WTC11 (cell line): ENCODE results near the gene WDR62. TPM values are rescaled to one million over a fixed set of nuclear protein-coding genes. Genes with fewer than 3 reads are reported as not detected.

Experiments
- ATAC-seq: fragments of 200-7000 bp; cut with Tn5 transposase; 2 replicates; pipeline ENCODE4 v1.10.0; 2021; ENCODE audit warnings: mild to moderate bottlenecking, moderate library complexity
- CTCF ChIA-PET: fragments of 300-600 bp; sonication (Branson Sonifier 250); formaldehyde crosslinking; loops from one replicate; lab custom pipeline; 2021; ENCODE audit warnings: antibody characterized with exemption; lab: Charles Lee
- POLR2A ChIA-PET: fragments of 350-600 bp; sonication (Branson Sonifier 250); formaldehyde crosslinking; loops from one replicate; lab custom pipeline; 2021; ENCODE audit warnings: antibody characterized with exemption; lab: Charles Lee
- DNase-seq: peaks from one replicate; pipeline ENCODE4 v3.0.0; 2021; ENCODE audit warnings: low spot score
- H3K27ac Mint-ChIP-seq: 2 replicates; pipeline ENCODE4 v1.8.0; 2021; ENCODE audit warnings: mixed read lengths
- H3K27me3 Mint-ChIP-seq: 2 replicates; pipeline ENCODE4 v1.8.0; 2021; ENCODE audit warnings: low read depth, mild to moderate bottlenecking, moderate library complexity, mixed read lengths
- H3K36me3 Mint-ChIP-seq: 2 replicates; pipeline ENCODE4 v1.8.0; 2021; ENCODE audit warnings: mixed read lengths
- H3K4me1 Mint-ChIP-seq: 2 replicates; pipeline ENCODE4 v1.8.0; 2022; ENCODE audit warnings: mixed read lengths
- H3K4me3 Mint-ChIP-seq: 2 replicates; pipeline ENCODE4 v1.8.0; 2021; ENCODE audit warnings: mild to moderate bottlenecking, moderate library complexity, mixed read lengths
- H3K9me3 Mint-ChIP-seq: 2 replicates; pipeline ENCODE4 v1.8.0; 2021; ENCODE audit warnings: mixed read lengths
- AFF4 ChIP-seq: sonication (generic); formaldehyde crosslinking; IDR thresholded peaks from 2 replicates; pipeline ENCODE4 v1.8.1; 2023; ENCODE audit warnings: mild to moderate bottlenecking, missing genetic modification reagents, borderline replicate concordance
- CREB1 ChIP-seq: sonication (generic); formaldehyde crosslinking; IDR thresholded peaks from 2 replicates; pipeline ENCODE4 v1.8.0; 2023; ENCODE audit warnings: mild to moderate bottlenecking, missing genetic modification reagents
- FOXK1 ChIP-seq: sonication (generic); formaldehyde crosslinking; IDR thresholded peaks from 2 replicates; pipeline ENCODE4 v1.8.0; 2022; ENCODE audit warnings: mild to moderate bottlenecking, moderate library complexity, missing genetic modification reagents
- MAX ChIP-seq: sonication (generic); formaldehyde crosslinking; IDR thresholded peaks from 2 replicates; pipeline ENCODE4 v1.8.0; 2022; ENCODE audit warnings: mild to moderate bottlenecking, missing genetic modification reagents
- MYBL2 ChIP-seq: sonication (generic); formaldehyde crosslinking; IDR thresholded peaks from 2 replicates; pipeline ENCODE4 v1.8.1; 2023; ENCODE audit warnings: mild to moderate bottlenecking, moderate library complexity, missing genetic modification reagents
- NR3C1 ChIP-seq: sonication (generic); formaldehyde crosslinking; conservative IDR thresholded peaks from 2 replicates; pipeline ENCODE4 v1.8.1; 2023; ENCODE audit warnings: low read depth, mild to moderate bottlenecking, missing genetic modification reagents
- PRDM15 ChIP-seq: sonication (generic); formaldehyde crosslinking; IDR thresholded peaks from 2 replicates; pipeline ENCODE4 v1.8.0; 2022; ENCODE audit warnings: missing genetic modification reagents
- RELA ChIP-seq: sonication (generic); formaldehyde crosslinking; IDR thresholded peaks from 2 replicates; pipeline ENCODE4 v1.8.1; 2022; ENCODE audit warnings: missing genetic modification reagents, mild to moderate bottlenecking, borderline replicate concordance
- ZNF121 ChIP-seq: sonication (generic); formaldehyde crosslinking; IDR thresholded peaks from 2 replicates; pipeline ENCODE4 v1.8.0; 2023; ENCODE audit warnings: missing genetic modification reagents
- ZNF138 ChIP-seq: sonication (generic); formaldehyde crosslinking; conservative IDR thresholded peaks from 2 replicates; pipeline ENCODE4 v1.8.1; 2022; ENCODE audit warnings: mild to moderate bottlenecking, moderate library complexity, missing genetic modification reagents
- ZNF219 ChIP-seq: sonication (generic); formaldehyde crosslinking; IDR thresholded peaks from 2 replicates; pipeline ENCODE4 v1.8.0; 2023; ENCODE audit warnings: missing genetic modification reagents, mild to moderate bottlenecking, borderline replicate concordance
- ZNF396 ChIP-seq: fragments of 250-450 bp; sonication (Bioruptor Pico); IDR thresholded peaks from 2 replicates; pipeline ENCODE4 v1.8.0; 2021; ENCODE audit warnings: mild to moderate bottlenecking, moderate library complexity, borderline replicate concordance
- total RNA-seq: library from RNA; stranded (reverse); gene quantifications from 3 replicates; pipeline ENCODE4 v1.2.3, GENCODE V29; 2021
- TF ChIP-seq, protein P1 (sequence below): sonication (generic); formaldehyde crosslinking; IDR thresholded peaks from 2 replicates; pipeline ENCODE4 v1.8.1; 2023; ENCODE audit warnings: mild to moderate bottlenecking, moderate library complexity, missing genetic modification reagents
- TF ChIP-seq, protein P2 (sequence below): sonication (generic); formaldehyde crosslinking; IDR thresholded peaks from 2 replicates; pipeline ENCODE4 v1.8.0; 2023; ENCODE audit warnings: missing genetic modification reagents

Gene WDR62
- total RNA-seq, 1 experiment from 2014 or later = 40.0 TPM

- ChIA-PET POLR2A (interaction anchor here (0.6 kb wide), 1 partner anchor 16 kb away, joined by 6 read pairs; no protein-coding TSS in a partner anchor), CTCF (interaction anchor here (2.8 kb wide), 1 partner anchor 15 kb away, joined by 28 read pairs; no protein-coding TSS in a partner anchor)
- TF ChIP-seq CREB1 (no peak), ZNF121 (CRISPR knock-in tag) (no peak), PRDM15 (no peak)
- ATAC-seq (no peak), DNase-seq (no peak)
- Mint-ChIP-seq H3K4me3 (peak overlapping the region; percentile 95), H3K9me3 (no peaks in the 10 kb centered on the region), H3K27ac (no peak overlapping the region), H3K27me3 (peaks cover 3% of the 10 kb centered on the region), H3K36me3 (peaks cover 25% of the 10 kb centered on the region), H3K4me1 (peaks cover 30% of the 10 kb centered on the region)
Observed at GRCh38 chr19:36113425-36113824, 58.7 kb downstream of the WDR62 start.

DNA sequence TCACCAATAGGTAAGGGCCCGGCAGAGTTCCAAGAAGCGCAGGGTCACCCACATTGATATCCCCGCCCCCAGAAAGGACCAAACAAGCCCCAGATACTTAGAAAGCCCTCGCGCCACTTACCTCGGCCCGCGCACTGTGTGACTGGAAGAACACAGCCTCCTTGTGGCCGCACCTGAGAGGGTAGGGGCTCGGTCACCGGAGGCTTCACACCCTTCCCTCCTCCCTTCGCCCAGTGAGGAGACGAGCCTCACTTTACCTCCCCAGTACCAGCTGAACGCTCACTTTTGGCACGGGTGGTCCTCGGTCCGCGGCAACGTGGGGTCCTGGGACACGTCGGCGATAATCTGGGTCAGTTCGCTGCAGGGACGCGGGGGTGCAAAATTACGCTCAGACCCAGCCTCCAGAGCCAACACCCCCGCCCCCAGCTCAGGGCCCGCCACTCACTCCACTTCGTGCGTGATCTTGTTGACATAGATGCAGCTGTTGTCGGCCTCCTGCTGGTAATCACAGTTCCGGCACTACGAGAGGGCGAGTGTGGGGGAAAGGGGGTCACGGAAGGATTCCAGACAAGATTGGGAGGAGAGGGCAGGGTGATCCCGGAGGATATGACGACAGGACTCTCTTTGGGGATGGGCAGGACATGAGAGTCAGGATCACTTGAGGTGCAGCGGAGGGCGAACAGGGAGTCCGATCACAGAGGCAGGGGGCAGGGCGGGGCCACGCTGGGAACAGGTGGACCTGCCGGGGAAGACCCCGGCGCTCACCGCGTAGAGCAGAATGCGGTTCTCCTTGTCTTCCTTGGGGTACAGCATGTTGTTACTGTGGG lies 59.4 kb downstream of the WDR62 start:
- no peak for TF ChIP-seq MAX (CRISPR knock-in tag)
- TF ChIP-seq, protein P1, sequence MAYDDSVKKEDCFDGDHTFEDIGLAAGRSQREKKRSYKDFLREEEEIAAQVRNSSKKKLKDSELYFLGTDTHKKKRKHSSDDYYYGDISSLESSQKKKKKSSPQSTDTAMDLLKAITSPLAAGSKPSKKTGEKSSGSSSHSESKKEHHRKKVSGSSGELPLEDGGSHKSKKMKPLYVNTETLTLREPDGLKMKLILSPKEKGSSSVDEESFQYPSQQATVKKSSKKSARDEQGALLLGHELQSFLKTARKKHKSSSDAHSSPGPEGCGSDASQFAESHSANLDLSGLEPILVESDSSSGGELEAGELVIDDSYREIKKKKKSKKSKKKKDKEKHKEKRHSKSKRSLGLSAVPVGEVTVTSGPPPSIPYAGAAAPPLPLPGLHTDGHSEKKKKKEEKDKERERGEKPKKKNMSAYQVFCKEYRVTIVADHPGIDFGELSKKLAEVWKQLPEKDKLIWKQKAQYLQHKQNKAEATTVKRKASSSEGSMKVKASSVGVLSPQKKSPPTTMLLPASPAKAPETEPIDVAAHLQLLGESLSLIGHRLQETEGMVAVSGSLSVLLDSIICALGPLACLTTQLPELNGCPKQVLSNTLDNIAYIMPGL (CRISPR knock-in tag) = 0 out of 2 replicates have a peak, but pooled peaks have one; percentile 31
- peak; percentile 2; the same call in 1 of the 2 replicates for TF ChIP-seq ZNF121 (CRISPR knock-in tag)
- peak overlapping the region; percentile 85 for H3K27ac Mint-ChIP-seq
- H3K9me3 Mint-ChIP-seq = no peaks in the 10 kb centered on the region
- H3K36me3 Mint-ChIP-seq = peaks cover 28% of the 10 kb centered on the region
- peak overlapping the region; percentile 95 for H3K4me3 Mint-ChIP-seq
- peaks cover 3% of the 10 kb centered on the region for H3K27me3 Mint-ChIP-seq
- 0 out of 2 replicates have a peak, but pooled peaks have one; percentile 2 for ATAC-seq
- H3K4me1 Mint-ChIP-seq = peaks cover 30% of the 10 kb centered on the region
- ChIA-PET POLR2A (interaction anchor here (1.5 kb wide), 1 partner anchor 14 kb away, joined by 7 read pairs; no protein-coding TSS in a partner anchor), CTCF (interaction anchor here (1.2 to 2.8 kb wide), 3 partner anchors 14 to 58 kb away, joined by 3 to 28 read pairs (median 3); no protein-coding TSS in a partner anchor)
- peak; percentile 51 for DNase-seq

DNA sequence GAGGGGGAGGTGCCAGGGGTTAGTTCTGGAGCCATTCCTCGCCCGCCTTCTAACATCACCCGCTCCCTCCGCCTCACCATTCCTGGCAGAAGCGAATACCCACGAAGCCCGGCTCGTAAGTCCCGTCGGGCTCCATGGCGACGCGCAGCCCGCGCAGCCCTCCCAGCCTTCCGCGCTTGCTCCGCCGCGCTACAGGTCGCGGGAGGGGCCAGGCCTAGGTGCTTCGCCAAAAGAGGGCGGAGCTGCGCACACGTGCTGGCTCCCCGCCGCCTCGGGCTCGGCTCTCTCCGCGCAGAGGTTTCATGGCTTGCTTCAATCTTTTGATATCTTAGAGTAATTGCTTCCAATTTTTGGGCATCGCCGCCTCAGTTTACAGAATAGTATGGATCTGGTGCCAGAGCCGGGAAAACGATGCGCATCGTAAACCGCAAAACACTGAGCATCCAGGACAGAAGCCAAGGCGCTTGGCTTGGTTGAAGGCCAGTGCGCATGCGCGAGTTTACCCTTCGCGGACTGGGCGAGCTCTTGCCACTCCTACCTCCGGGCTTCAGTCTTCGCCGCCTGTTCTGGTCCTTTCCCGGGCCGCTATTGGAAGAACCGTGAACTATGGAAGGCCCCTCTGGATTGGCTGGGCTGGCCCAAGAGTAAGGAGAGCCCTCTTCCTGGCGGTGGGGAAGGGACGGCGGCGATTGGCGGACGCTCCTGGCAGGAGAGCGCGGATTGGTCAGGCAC lies 60.2 kb downstream of the WDR62 start, which contains the start of gene POLR2I:
POLR2I (minus strand) TSS at position 155 of the 732 bp plus-strand sequence; CDS start at position 136, 19 bp downstream.
- peak; percentile 99 for DNase-seq
- H3K27me3 Mint-ChIP-seq = peaks cover 3% of the 10 kb centered on the region
- H3K36me3 Mint-ChIP-seq = peaks cover 29% of the 10 kb centered on the region
- ChIA-PET POLR2A (interaction anchor here (0.6 to 1.5 kb wide), 3 partner anchors 13 to 847 kb away, joined by 3 to 7 read pairs (median 6); partner anchors contain the start of gene THAP8), CTCF (interaction anchor here (0.7 to 2.8 kb wide), 4 partner anchors 10 to 59 kb away, joined by 3 to 28 read pairs (median 3); no protein-coding TSS in a partner anchor)
- H3K27ac Mint-ChIP-seq = peak within 1 kb of the TSS; percentile 100
- peaks cover 35% of the 10 kb centered on the region for H3K4me1 Mint-ChIP-seq
- peak within 1 kb of the TSS; percentile 95 for H3K4me3 Mint-ChIP-seq
- no peaks in the 10 kb centered on the region for H3K9me3 Mint-ChIP-seq
- peak; percentile 93 for ATAC-seq
- TF ChIP-seq FOXK1 (CRISPR knock-in tag) (peak; percentile 89; the same call in 1 of the 2 replicates), NR3C1 (CRISPR knock-in tag) (no peak), MYBL2 (CRISPR knock-in tag) (peak; percentile 63; the same call in 1 of the 2 replicates), ZNF396 (no peak), RELA (CRISPR knock-in tag) (no peak), ZNF219 (no peak), ZNF138 (CRISPR knock-in tag) (no peak), AFF4 (no peak)
- TF ChIP-seq, protein P1 (CRISPR knock-in tag) = peak; percentile 58
- TF ChIP-seq, protein P2, sequence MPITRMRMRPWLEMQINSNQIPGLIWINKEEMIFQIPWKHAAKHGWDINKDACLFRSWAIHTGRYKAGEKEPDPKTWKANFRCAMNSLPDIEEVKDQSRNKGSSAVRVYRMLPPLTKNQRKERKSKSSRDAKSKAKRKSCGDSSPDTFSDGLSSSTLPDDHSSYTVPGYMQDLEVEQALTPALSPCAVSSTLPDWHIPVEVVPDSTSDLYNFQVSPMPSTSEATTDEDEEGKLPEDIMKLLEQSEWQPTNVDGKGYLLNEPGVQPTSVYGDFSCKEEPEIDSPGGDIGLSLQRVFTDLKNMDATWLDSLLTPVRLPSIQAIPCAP = 0 out of 2 replicates have a peak, but pooled peaks have one; percentile 32
